Activated CD4-positive, alpha-beta T cell treated with anti-CD3 and anti-CD28 coated beads, Interleukin-2, amount 50 U/mL, for 4 hours (primary cell): ENCODE results near the gene PTP4A2.
"Not testable (repeated sequence)": the region's sequence is repeated elsewhere in the genome, so short reads cannot be mapped to it uniquely, and the experiment has no call there.

Source experiments
- DNase-seq, 2 experiments: peaks; one replicate each; pipeline ENCODE4 v3.0.0-alpha.2; 2020

The PTP4A2 gene

DNA sequence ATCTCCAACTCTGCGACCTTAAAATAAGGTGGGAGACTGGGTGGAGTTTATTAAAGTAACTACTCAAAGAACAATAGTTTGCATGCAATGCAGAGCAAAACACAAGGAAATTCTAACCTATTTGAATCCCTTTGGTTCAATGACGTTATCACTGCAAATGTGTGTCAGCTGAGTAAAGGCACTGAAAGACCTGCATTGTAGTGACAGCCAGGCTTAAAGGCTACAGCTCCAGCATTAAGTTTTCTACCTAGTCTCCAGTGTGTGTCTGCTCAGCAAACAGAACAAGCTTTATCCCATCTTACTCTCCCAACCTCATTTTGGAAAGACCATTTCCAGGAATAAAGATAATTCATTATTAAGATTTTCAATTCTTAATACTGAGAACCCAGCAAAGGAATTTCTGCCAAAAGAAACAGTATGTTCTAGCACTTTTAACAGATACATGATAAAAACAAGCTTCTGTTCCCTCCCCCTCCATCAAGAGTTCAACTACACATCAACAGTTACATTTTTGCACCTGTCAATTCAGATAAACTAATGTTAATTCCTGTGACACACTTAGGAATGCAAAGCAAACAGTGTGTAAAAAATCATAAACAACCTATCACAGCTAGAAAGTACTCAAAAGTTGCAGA, 14.2 kb downstream of the PTP4A2 start:
- DNase-seq: no peak

DNA sequence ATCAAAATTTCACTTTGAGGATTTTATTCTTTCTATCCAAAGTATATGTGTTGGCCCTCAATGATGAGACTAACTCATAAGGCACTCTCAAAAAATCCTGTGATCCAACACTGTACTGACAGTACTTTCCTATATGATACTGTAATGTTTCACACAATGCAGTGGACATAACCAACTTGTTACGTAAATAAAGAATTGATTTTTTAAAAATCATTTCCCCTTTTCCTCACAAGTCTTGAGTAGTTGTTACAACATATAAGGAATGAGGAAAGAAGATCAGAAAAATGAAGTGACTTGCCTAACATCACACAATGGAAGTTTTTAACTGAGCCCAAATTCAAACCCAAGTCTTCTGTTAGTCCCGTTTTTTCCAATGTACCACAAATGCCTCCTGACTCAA, 17.2 kb downstream of the PTP4A2 start:
- no peak for DNase-seq

DNA sequence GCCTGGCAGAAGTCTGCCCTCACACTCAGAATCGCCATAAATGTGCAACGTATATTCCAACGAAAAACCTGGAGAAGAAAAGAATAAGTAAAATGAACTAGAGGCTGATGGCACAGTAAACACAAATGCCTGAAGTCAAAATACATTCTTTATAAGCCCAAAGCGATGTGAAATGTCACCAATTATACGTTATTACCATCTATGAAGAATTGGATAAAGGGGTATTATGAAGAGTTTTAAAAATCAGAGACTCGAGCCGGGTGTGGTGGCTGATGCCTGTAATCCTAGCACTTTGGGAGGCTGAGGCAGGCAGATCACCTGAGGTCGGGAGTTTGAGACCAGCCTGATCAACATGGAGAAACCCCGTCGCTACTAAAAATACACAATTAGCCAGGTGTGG, 18.6 kb downstream of the PTP4A2 start:
- no peak for DNase-seq

DNA sequence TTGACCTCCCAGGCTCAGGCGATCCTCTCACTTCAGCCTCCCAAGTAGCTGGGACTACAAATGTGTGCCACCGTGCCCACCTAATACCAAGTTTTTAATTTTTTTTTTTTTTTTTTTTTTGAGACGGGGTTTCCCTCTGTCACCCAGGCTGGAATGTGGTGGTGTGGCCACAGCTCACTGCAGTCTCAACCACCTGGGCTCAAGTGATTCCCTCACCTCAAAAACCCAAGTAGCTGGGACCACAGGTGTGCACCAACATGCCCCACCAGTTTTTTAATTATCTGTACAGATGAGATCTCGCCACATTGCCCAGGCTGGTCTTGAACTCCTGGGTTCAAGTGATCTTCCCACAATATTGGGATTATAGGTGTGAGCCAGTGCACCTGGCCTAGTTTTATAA, 22.7 kb downstream of the PTP4A2 start:
- DNase-seq: no peak

DNA sequence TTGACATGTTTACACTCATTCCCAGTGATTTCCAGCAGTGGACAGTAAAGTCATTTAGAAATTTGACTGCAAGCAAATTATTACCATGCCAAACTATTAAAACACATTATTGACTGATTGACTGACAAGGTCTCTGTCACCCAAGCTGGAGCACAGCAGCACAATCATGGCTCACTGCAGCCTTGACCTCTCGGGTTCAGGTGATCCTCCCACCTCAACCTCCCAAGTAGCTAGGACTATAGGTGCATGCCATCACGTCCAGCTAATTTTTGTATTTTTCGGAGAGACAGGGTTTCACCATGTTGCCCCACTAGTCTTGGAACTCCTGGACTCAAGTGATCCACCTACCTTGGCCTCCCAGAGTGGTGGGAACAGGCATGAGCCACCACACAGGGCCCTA, 24.2 kb downstream of the PTP4A2 start:
- DNase-seq: no peak

DNA sequence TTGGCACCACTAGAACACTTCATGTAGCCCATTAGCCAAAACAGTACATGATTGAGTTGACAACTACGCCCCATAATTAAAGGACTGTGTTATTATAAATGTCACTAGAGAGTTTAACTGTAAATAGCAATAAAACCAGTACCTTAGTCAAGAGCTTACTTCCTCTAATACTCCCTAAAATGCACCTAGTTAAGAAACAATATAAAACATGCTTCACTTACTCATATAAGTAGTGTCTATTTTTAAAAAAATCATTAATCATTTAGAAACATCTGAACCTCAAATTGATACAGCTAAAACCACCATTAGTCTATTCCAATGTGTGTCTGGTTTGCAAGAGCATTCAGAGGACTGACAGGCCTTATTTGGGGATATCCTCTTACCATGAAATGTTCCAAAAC, 25.3 kb downstream of the PTP4A2 start:
- DNase-seq: no peak

DNA sequence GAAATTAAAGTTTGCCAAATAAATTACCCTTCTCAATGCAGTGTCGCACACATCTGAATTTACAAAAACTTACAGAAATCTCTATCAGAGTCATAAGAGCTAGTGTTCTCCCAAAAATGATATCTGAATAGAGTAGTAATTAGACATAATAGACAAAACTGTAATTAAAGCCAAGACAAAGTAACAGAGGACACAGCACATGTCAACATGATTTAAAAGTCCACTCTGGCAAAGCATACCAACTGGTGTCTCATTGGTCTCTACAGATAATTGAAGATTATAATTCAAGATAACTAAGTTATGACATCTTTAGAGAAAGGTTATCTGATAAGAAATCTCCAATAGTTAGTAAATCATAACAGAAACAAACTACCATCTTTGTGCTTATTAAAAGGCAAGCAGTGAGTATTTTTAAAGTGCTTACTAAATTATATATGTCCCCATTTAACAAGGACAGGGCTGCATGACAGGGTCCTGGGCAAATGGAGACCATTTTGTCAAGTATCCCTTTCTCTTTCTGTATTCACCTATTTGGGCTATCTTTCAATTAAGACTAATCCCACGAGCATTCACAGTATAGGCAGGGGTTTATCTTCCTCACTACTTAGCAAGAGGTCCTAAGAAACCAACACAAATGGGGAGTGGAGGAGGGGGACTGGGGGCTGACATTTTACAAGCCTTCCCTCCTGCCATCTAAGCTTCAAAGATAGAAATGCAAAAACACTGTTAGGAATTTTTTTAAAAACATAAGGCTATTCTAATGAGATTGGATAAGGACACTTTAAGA, 26.0 kb downstream of the PTP4A2 start:
- no peak for DNase-seq

DNA sequence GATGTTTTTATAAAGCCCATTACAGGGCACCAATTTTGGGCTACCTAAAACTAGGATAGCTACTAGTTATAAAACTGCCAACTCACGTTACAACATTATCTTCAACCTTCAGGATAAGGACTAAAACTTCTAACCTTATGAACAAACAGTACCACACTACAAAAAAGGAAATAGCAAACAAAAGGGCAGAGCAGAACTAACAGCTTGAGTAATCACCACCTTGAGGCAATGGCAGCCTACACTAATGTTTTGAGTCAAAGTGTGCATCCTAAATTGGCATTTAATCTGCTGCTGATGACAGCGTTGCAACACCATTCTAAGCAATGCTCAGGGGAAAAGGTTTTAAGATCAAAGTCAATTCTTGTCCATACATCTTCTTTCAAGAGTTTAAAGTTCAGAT, 27.2 kb downstream of the PTP4A2 start:
- DNase-seq: no peak

DNA sequence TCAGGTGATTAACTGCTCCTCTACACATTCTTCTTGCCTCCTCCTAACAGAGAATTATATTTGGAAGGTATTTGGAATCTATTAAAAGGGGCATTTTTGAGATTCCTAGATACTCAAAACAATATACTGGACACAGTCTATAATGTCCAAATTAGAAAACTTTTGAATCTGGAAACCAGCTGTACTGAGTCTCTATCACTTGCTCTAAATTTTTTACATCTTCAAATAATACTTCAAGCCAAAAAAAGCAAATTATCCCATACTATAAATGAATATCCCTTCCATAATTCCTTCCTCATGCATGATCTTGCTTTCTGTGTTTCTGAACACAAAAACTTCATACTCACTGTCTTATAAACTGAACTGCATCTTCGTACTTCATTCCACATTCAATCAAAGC, 28.5 kb downstream of the PTP4A2 start:
- no peak for DNase-seq

DNA sequence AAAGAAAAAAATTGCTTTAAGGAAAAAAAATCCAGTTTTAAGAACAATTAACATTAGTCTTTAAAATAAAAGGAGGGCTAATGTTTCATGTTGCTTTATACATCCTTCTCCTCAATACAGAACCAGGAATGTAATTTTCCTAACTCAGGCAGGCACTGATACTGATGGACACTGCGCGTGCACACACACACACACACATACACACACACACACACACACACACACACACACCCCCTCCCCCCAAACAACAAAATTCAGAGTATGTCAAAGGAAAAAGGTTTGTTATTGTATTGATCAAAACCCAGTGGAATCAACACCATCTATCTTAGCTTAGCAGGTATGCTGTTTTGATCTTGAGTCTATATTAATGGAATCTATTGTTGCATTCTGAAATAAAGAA, 31.6 kb downstream of the PTP4A2 start:
- no peak for DNase-seq

DNA sequence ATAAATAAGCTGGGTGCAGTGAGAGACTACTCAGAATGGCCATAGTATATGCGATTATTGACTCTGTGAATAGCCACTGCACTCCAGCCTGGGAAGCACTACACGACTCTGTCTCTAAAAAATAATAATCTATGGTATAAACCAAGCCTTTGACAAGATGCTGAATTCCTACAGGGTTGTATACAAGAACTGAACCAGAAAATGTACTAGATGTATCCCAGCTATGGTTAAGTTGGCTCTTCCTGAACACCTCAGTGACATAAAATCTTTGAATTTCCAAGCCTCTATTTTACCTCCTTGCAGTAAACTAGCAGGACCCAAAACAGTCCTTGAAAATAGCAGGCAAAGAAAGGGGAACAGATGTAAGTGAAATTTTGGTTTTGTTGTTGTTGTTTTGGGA, 32.5 kb downstream of the PTP4A2 start:
- no peak for DNase-seq

DNA sequence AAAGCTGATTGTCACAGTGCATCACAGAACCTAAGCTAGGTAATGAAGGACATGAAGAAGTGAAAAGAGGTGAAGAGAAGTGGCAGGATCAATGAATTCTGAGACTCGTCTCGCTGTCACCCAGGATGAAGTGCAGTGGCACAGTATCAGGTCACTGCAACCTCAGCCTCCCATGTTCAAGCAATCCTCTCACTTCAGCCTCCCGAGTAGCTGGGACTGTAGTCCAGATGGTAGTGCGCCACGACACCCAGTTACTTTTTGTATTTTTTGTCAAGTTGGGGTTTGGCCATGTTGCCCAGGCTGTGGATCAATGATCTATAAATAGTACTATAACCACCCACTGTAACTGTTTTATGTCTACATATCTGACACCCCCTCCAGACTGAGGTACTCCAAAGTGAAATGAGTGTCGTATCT, 33.1 kb downstream of the PTP4A2 start:
- DNase-seq: no peak

DNA sequence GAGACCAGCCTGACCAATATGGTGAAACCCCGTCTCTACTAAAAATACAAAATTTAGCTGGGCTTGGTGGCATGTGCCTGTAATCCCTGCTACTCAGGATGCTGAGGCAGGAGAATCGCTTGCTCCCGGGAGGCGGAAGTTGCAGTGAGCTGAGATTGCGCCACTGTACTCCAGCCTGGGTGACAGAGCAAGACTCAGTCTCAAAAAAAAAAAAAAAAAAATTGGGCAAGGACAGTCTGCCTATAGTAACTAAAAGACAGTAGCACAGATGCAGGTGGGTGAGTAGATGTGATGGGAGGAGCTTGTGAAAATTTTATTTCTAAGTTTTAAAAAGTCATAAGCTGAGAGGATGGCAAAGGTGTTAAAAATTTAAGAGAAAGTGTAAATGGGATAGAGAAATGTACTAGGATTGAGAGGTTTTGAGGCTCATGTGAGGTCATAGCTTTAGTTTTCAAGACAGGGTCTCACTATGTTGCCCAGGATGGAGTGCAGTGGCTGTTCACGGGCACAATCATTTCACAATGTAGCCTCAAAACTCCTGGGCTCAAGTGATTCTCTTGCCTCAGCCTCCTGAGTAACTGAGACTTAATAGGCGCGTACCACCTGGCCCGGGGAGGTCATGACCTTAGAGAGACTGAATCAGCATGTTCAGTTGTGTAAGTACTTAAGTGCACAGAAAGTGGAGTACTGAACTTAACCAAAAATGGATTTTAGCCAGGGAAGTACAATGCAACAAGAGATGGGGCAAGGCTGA, 33.7 kb downstream of the PTP4A2 start:
- DNase-seq: no peak

DNA sequence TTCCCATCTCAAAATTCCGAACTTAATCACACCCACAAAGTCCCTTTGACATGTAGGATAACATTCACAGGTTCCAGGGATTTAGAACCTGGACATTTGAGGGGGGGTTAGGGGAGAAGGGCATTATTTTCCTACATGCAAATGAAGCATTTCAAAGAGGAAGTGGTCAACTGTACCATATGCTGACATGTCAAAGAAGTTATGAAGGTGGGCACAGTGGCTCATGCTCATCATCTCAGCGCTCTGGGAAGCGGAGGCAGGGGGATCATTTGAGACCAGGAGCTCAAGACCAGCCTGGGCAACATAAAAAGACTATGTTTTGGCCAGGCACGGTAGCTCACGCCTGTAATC, 35.7 kb downstream of the PTP4A2 start:
- DNase-seq: no peak

DNA sequence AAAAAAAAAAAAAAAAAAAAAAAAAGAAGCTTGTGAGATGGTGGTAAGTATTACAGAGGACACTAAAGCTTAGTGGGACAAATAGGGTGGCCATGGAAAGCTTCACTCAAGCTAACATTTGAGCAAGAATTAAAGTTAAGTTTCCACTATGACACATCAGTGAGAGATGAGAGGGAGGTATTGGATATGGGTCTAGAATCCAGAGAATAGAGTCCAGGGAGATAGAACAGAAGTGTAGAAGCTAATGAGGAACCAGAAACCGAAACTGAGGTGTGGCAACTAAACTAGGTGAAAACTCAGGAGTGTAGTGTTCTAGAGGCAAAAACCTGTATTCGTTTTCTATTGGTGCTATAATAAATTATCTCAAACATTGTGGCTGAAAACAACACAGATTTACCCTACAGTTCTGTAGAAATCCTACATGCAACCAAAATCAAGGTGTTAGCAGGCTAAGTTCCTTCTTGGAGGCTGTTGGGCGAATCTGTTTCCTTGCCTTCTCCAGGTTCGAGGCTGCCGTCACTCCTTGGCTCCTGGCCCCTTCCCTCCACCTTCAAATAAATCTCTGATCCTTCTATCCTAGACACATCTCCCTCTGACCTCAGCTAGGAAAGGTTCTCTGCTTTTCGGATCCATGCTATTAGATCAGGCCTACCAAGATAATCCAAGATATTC, 36.2 kb downstream of the PTP4A2 start:
- DNase-seq: no peak

DNA sequence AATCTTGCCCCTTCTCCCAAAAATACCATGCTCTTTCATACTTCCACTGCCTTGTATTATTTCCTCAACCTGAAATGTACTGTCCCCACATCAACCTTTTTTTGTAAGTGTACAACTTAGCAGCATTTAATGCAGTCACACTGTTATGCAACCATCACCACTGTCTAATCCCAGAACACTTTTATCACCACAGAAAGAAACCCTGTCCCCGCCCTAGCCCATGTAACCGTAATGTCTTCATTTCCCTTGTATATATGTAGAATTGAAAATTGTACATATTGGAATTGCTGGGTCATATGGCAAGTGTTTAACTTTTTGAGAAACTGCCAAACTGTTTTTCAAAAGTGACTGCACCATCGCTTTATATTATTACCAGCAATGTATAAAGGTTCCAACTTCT, 37.4 kb downstream of the PTP4A2 start:
- DNase-seq: no peak

DNA sequence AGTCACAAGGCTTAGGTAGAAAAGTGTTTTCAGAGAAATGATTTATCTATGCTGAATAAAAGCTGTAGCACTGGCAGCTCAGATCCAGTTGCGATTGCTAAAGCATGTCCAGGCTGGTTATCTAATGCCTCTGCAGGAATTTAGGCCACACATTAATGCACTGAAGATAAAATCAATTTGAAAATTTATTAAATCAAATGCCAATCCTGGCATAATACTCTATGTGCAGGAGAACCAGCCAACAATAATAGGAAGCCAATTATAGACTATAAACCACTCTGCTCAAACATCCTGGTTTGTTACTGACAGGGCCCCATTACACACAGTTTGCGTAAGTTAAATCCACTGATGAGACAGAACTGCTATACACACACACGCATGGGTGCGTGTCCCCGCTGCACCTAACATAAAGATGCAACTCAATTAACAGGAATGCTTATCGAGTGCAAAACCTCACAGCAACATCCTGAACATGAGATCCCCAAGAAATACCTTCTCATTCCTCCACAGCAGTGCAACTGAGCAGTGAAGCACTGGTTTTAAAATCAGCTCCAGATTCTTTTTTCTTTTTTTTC, 40.6 kb downstream of the PTP4A2 start:
- DNase-seq: no peak

DNA sequence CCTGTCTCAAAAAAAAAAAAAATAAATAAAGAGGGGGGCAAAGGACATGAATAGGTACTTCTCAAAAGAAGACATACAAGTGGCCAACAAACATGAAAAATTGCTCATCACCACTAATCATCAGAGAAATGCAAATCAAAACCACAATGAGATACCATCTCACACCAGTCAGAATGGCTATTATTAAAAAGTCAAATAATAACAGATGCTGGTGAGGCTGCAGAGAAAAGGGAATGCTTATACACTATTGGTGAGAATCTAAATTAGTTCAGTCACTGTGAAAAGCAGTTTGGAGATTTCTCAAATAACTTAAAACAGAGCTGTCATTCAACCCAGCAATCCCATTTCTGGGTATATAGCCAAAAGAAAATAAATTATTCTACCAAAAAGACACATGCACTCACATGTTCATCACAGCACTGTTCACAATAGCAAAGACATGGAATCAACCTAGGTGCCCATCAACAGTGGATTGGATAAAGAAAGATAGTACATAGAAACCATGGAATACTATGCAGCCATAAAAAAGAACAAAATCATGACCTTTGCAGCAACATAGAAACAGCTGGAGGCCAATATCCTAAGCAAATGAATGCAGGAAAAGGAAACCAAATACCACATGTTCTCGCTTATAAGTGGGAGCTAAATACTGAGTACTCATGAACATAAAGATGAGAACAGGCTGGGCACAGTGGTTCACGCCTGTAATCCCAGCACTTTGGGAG, 42.5 kb downstream of the PTP4A2 start:
- not testable (repeated sequence) for DNase-seq

DNA sequence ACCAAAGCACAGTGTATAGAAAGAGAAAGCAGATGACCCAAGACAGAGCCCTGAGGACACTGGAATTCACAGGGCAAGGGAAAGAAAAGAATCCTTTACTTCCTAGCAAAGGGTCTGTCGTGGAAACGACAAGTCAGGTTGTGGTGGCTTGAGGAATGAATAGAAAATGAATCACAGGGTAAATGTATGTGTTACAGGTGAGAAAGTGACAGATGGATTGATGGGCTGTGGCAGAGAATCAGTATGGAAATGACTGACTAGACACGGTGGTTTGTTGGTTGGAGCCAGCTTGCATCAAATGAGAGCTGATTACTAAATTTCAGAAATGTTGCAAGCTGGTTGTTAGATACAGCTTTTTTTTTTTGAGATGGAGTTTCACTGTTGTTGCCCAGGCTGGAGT, 46.9 kb downstream of the PTP4A2 start:
- no peak for DNase-seq

DNA sequence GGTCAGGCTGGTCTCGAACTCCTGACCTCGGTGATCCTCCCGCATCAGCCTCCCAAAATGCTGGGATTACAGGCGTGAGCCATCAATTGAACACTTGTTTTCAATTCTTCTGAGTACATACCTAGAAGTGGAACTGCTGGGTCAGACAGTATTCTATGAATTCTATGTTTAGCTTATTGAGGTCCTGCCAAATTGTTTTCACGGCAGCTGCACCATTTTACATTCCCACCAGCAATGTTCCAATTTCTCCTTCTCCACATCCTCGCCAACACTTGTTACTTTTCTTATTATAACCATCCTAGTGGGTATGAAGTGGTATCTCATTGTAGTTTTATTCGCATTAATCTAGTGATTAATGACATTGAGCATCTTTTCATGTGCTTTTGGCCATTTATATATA, 49.9 kb downstream of the PTP4A2 start:
- no peak for DNase-seq

DNA sequence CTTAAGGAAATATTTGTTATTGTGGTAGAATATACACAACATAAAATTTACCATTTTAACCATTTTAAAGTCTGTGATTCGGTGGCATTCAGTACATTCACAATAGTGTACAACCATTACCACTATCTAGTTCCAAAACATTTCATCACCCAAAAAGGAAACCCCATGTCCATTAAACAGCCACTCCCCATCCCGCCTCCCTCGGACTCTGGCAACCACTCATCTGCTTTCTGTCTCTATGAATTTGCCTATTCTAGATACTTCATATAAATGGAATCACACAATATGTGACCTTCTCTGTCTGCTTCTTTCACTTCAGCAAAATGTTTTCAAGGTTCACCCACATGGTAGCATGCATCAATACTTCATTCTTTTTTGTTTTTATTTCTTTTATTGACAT, 51.3 kb downstream of the PTP4A2 start:
- no peak for DNase-seq

DNA sequence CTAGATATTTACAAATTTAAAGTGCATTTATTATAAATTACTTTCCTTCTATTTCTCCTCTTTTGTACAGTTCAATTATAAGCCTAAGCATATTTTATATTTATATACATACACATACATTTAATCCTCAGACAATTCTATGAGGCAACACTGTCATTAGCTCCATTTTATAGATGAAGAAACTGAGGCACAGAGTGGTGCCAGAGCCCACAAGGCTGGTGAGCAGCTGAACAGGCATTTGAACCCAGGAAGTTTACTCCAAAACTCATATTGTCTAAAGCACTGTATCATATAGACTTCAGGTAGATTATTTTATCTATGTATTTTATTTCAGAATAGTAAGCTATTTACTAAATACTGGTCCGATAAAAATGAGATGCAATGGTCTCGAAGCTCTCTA, 52.3 kb downstream of the PTP4A2 start:
- DNase-seq: no peak
